IPS-NIHi11 (cell line): ENCODE results near the gene SLC22A31.
"Not testable (repeated sequence)": the region's sequence is repeated elsewhere in the genome, so short reads cannot be mapped to it uniquely, and the experiment has no call there.

Experiments used
- DNase-seq: peaks from one replicate; pipeline ENCODE4 v3.0.0; 2012; ENCODE audit warnings: mixed read lengths, low spot score

The SLC22A31 gene

DNA sequence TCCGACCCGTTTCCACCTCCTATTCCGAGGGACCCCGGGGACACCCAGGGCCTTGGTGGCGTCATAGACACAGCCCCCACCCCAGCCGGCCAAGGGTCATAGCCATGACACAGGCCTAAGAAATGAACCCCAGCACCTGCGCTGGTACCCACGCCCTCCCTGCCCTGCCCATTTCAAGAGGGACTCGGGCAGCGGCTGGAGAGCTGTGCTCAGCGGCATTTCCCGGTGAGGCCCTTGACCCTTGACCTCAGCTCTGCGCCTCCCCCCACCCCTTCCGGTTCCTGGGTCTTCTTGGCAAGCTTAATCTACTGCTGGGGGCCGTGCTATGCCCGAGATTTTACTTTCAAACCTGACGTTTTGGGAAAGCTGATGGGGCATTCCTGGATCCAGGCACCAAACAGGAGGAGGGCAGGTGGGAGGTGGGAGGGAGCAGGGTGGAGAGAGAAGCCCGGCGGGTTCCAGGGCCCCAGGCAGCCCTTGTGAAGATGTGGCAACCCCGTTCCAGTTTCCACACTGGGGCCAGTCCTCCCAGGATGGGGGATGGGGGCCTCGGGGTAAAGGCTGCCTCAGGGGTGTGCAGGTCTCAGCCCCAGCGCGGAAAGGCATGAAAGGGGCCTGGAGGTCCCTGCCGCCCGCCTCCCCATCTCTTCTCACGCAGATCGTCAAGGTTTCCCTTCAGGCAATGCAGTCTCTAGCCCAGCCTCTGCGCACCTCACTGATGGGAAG is at the start of gene SLC22A31:
TSS of gene SLC22A31 (minus strand) at position 414 of the 726 bp plus-strand sequence. CDS start at position 378, 36 bp downstream.
- DNase-seq: peak; percentile 41

DNA sequence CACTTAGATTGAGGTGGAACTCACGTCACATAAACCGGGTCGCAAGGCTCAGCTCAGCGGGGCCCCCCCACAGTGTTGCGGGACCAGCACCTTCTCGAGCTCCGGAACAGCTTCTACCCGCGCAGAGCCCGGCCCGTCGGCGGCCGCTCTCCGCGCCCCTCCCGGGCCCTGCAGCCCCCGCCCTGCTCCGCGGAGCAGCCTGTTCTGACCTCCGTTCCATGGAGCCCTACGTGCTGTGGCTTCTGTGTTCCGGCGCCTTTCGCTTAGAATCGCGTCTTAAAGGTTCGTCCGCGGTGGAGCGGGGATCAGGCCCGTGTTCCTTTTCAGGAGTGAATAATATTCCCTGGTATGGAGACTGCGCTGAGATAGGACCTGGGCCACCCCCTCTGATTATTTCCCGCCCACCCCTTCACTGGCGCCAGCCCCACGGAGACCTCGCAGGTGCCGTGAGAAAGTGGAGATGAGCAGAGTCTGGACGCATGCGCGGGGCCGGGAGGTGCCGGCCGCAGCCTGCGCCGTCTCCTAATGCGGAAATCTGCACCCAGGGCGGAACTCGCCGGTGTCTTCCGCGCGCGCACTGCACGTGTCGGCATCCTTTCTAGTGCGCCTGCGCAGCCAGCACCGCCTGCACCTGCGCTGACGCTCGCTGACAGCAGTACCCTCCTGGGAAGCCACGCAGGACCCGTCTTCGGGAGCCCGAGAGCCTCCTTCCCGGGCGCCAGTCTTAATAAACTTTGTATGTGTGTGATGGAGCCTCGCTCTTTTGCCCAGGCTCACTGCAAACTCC is 48.1 kb upstream of the SLC22A31 start:
- DNase-seq: no peak

DNA sequence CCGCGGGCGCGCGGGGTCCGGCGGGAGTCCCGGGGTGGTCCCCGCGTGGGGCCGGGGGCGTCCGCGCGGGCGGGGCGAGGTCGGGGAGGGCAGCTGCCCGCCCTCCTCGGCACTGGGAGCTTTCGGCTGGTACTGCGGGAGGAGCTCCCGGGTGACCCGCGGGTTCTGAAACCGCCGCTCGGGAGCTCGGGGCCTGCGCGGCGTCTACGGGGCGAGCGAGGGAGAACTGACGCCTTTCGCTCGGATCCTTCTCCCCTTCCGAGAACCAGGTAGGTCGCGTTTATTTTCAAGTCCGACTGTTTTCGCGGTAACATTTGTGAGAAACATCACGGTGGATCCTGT is 47.4 kb upstream of the SLC22A31 start:
- not testable (repeated sequence) for DNase-seq

DNA sequence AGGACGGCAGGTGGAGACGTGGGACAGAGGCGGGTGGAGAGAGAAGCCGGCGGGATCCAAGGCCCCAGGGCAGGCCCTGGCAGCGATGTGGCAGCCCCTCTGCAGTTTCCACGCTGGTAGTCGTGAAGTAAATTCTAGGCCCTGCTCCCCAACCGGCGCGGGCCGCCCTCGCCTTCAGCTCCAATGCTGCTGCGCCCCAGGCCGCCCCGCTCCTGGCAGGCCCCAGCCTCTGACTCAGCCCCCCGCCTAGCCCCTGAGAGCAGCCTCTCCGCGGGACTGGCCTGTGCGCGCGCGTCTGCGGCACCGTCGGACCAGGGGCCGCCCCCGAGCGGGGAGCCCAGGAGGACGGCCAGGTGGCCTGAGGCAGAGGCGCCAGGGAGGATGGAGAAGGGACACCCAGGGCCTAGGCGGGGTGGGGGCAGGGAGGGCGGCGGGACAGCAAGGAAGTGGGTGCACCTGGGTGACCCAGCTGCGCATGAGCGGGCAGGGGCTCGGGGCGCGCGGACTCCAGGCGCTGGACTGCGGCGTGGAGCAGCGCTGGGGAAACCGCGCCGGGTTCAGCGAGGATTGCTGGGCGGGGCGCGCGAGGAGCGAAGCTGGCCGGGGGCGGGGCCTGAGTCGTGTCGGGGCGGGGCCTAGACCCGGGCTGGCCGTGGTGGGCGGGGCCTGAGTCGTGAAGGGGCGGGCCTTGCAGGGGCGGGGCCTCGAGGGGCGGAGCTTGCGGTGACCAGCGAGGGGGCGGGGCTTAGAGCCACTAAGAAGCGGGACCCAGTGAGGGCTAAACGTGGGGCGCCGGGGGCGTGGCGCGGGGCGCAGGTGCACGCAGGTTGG is 46.8 kb upstream of the SLC22A31 start:
- DNase-seq: peak; percentile 98

DNA sequence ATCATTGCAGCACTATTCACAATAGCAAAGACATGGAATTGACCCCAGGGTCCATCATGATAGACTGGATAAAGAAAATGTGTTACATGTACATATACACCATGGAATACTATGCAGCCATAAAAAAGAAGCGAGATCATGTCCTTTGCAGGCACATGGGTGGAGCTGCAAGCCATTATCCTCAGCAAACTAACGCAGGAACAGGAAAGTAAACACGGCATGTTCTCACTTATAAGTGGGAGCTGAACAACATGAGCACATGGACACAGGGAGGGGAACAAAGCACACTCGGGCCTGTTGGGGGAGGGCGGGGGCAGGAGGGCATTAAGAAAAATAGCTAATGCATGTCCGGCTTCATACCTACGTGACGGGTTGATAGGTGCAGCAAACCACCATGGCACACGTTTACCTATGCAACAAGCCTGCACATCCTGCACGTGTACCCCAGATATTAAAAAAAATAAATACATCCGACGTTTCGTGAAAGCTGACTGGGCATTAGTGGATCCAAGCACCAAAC is 46.1 kb upstream of the SLC22A31 start:
- DNase-seq: no peak

DNA sequence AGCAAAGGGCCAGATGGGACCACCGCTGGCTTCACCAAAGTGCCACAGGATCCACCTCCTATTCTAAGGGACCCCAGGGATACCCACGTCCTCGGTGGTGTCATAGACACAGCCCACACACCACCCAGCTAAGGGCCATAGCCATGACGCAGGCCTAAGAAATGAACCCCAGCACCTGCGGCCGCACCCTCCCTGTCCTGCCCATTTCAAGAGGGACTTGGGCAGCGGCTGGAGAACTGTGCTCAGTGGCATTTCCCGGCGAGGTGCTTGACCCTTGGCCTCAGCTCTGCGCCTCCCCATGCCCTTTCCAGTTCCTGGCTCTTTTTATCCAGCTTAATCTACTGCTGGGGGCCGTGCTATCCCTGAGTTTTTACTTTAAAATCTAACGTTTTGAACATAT is 44.4 kb upstream of the SLC22A31 start:
- DNase-seq: no peak

DNA sequence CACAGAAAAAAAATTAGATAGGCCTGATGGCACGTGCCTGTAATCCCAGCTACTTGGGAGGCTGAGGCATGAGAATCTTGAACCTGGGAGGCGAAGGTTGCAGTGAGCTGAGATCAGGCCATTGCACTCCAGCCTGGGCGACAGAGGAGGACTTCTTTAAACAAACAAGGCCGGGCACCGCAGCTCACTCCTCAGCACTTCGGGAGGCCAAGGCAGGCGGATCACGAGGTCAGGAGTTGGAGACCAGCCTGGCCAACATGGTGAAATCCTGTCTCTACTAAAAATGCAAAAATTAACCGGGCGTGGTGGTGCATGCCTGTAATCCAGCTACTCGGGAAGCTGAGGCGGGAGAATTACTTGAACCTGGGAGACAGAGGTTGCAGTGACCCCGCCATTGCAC is 43.9 kb upstream of the SLC22A31 start:
- DNase-seq: not testable (repeated sequence)

DNA sequence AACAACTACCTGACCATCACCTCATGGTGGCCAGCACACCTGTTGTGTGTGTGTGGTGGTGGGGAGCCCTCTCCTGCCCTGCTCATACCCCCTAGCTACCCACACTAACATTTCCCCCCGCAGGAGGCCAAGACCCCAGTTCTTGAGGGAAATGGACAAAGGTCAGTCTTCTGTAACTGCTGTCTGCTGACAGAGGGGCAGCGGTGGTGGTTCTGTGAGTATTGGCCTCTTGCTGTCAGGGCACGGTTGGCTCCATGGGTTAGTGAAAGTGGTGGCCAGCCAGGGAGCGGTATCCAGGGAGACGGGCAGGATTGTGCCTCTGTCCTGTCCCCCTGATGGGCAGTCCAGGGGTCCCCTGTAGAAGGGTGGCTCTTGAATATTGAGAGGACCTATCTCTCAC is 43.3 kb upstream of the SLC22A31 start:
- no peak for DNase-seq

DNA sequence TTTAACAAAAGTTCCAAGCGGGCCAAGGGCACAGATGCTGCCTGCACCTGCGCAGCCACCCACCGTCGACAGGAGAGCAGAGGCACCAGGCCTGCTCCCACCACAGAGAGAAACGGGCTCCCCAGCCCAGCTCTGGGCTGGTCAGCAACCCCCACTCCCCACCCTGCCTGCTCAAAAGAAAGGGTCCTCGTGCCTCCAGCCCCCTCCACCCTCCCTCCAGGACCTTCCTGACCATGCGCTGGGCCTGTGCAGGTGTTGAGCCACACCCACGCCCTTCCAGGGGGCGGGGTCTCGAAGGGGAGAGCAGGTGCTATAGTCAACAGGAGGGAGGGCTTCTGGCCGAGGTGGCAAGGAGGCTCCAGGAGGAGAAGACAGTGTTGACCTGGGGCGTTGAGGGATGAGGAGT is 42.5 kb upstream of the SLC22A31 start:
- DNase-seq: no peak

DNA sequence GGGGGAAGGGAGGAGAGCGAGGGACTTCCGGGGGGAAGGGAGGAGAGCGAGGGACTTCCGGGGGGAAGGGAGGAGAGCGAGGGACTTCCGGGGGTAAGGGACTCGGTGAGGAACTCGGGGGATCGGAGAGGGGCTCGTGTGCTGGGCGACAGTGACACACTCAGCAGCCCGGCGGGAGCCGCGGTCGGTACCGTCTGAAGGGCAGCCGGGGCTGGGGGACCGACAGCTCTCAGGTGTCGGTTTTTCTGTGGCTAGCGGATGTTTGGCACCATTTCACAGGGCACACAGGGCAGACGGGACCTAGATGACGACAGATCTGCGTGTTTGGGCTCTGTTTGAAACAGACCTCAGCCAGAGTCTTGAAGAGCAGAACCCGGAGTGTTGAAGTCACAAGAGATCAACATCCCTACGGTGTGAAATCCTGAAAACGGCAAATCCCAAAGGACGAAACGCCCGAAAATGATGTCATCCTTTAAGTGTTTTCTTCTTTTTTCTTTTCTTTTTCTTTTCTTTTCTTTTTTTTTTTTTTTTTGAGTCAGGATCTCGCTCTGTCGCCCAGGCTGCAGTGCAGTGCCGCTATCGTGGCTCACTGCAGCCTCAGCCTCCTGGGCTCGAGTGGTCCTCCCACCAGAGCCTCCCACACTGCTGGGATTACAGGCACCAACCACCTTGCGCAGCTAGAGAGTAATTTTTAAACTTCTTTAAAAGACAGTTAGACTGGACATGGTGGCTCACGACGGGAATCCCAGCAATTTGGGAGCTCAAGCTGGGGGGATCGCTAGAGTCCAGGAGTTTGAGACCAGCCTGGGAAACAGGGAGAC is 41.1 kb upstream of the SLC22A31 start:
- peak; percentile 74 for DNase-seq

DNA sequence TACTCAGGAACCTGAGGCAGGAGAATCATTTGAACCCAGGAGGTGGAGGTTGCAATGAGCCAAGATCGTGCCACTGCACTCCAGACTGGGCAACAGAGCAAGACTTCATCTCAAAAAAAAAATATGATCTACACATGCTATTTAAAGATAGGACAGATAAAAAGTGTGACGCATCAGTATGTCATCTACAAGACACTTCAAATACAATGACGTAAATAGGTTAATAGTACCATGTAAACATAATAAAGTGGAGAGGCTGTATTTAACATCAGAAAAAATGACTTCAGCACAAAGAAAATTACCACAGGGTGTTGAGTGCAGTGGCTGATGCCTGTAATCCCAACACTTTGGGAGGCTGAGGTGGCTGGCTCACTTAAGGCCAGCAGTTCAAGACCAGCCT is 37.4 kb upstream of the SLC22A31 start:
- DNase-seq: no peak

DNA sequence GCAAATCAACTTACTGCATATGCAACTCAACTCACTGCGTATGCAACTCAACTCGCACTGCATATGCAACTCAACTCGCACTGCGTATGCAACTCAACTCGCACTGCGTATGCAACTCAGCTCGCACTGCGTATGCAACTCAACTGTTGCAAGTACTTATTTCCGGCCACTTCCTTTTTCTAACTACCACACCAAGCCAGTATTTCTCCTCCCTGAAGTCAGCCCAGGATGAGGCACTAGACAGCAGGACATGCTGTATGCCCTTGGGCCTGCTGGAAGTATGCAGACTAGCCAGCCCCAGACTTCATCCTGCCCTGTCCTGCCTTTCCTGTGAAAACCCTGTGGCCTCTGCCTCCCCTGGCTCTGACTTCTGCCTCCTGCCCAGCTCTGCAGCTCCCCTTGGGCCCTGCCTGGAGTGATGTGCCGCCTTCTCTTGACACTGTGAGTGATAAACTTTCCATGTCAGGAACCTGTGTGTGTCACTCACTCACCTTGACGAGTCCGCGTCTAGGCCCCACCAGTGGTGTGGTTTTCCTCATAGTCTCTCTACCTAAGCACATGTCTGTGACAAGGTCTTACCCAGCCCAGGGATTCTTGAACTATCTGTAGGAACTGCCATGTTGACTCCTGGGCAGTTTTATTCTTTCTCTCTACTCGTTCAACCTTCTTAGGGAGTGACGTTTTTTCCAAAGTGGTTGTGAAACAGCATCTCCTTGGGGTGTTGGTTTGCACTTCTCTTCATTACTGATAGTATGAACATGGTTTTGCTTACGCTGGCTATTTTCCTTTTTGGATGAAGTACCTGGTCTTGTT is 33.5 kb upstream of the SLC22A31 start:
- DNase-seq: no peak

DNA sequence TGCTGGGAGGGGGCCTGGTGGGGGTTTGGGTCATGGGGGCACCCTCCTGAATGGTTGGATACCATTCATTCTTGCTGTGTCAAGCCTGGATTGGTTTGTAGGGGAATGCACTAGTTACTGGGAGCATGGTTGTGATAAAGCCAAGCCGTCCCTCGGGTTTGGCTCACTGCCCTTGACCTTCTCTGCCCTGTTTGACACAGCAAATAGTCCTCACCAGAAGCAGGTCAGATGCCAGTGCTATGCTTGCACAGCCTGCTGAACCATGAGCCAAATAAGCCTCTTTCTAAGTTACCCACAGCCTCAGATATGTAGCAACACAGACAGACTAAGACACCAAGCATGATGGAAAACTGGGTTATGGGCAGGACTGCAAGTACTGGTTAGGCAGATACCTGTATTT is 31.8 kb upstream of the SLC22A31 start:
- DNase-seq: no peak

DNA sequence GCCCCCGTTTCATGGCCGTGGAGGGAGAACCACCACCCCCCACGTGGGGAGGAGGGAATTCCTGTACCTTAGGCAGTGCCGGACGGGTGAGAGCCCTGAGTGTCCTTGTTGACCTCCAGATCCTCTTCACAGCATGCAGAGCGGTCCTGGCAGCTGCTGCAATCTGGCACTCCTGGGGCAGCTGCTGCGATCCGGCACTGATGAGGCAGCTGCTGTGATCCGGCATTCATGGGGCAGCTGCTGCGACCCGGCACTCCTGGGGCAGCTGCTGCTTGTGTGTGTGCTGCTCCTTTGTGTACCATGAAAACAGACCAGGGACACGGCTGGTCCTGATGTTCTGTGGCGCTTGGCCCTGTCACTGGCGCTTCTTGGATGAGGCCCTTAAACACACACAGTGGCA is 29.9 kb upstream of the SLC22A31 start:
- DNase-seq: no peak

DNA sequence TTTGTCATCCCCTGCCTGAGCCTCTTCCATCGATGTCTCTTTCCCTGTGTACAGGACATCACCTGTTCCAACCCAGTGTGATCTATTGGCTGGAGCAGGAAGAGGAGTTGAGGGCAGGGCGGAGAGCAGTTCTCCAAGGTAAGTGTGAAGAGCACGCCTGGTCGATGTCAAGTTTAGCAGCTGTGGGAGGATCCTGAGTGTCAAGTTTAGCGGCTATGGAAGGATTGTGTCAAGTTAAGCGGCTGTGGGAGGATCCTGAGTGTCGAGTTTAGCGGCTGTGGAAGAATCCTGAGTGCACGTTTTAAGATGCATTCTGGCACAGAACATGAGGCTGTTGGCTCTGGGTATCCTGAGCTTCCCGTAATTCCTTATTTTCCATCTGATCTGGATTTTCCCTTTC is 24.3 kb upstream of the SLC22A31 start:
- DNase-seq: no peak

DNA sequence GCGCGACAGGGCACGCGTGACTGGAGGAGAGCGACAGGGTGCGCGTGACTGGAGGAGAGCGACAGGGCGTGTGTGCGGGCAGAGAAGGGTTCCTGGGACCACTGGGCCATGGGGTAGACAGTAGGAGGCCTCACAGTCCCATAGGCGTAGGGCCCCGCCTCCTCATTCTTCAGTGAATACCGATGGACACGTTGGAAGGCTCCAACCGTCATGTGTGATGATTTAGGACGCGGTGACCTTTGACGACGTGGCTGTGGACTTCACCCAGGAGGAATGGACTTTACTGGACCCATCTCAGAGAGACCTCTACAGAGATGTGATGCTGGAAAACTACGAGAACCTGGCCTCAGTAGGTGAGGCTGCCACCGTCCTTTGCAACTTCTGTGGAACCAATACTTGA is 22.6 kb upstream of the SLC22A31 start:
- DNase-seq: no peak

DNA sequence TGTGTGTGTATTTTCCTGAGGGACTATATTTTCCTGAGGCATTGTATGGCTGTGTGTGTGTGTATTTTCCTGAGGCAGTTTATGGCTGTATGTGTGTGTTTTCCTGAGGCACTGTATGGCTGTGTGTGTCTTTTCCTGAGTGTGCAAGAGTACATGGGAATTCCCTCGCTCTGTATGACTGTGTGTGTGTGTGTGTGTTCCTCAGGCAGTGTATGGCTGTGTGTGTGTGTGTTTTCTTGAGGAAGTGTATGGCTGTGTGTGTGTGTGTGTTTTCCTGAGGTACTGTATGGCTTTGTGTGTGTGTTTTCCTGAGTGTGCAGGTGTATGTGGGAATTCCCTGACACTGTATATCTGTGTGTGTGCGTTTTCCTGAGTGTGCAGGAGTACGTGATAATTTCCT is 21.3 kb upstream of the SLC22A31 start:
- no peak for DNase-seq

DNA sequence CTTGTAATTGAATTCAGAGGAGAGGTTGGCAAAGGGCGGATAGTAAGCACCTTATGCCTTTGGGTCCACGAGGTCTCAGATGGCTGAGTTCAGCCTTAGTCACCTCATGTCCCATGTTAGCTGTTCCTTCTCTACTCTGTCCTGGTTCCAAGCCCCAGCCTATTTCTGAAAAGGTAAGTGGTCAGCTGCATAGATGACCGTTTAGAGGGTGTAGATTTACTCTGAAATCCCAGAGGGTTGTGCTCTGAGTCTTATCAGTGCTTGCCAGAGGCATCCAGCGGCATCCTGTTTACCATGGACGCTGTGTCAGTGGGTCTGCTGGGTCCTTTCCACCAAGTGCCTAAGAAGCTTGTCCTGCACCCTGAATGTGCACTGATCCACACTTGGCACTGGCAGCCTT is 19.0 kb upstream of the SLC22A31 start:
- no peak for DNase-seq

DNA sequence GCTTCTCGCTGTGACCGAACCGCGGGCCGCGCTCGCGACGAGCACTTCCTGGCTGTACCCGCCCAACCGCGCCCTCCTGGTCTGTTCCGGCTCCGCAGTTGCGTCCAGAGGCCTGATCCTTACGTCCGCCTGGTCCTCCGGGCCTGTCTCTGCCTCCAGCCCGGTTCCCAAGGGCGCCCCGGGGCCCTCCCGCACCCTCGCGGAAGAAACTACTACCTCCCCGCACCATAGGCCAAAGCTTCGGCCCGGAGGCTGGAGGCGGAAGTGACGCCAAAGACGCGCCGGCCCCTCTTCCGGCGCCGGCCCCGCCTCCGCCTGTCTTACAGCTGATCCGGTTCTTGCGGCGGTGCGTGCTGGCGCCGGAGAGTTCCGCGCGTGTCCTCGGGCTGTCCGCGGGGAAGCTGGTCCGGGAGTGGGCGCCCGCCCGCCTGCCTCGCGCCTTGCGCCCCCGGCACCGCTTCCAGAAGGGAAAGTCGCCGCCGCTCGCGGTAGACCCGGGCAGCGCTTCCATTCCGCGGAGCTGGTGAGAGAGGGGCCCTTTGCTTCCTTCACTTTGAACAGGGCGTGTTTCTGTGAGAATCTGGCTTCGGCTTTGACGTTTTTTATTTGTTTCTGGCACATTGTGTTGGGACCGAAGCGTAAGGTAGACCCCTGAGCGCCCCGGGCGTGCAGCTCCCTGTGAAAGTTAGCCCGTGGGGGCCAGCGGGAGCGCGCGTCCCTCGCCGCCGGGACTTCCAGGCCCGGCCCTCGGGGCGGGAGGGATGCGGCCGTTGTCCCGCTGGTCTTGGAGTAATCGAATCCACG is 17.3 kb upstream of the SLC22A31 start, which contains the start of gene ZNF778:
TSS of gene ZNF778 (plus strand) at position 316 of the 804 bp plus-strand sequence. CDS start 3,425 bp downstream, outside the sequence.
- peak; percentile 96 for DNase-seq

DNA sequence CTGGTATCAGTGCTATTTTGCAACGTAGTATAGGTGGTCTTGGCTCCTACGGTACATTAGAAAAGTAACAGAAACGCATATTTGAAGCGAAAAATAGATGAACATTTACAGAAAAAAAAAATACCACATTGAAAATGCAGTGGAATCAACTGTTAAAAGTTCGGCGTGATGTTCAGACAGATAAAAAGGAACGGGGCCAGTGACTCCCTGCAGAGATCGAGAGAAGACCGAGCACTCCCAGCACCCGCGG is 16.7 kb upstream of the SLC22A31 start:
- no peak for DNase-seq
